ENCODE results near the gene TTLL11. TPM values are rescaled to one million over a fixed set of nuclear protein-coding genes. Genes with fewer than 3 reads are reported as not detected.

Gene TTLL11
- total RNA-seq, 4 donors from 2014 or later: 9.1 to 14.6 (median 9.7) TPM

GRCh38 chr9:121865060-121865459 is 228.0 kb downstream of the TTLL11 start:
- DNase-seq (ENCODE audit: low spot score in 2 of 2): no peak
- intact Hi-C loops (cut with DNase I; ENCODE audit: low total_unique reads): no loop called here
- 83 to 89% methylated on average over 6 of the region's 6 CpGs for WGBS, 2 donors
- TF ChIP-seq POLR2A (IDR thresholded peaks at IDR 0.05) (no peak), CTCF (IDR thresholded peaks at IDR 0.05) (no peak)
- no peak overlapping the region for H3K4me3 ChIP-seq (ENCODE audit: low read depth, poor library complexity, severe bottlenecking)

GRCh38 chr9:121863955-121864354 is 229.2 kb downstream of the TTLL11 start:
- DNase-seq (ENCODE audit: low spot score in 2 of 2): no peak
- intact Hi-C loops (cut with DNase I; ENCODE audit: low total_unique reads): no loop called here
- 89 to 92% methylated on average over 2 of the region's 2 CpGs for WGBS, 2 donors
- TF ChIP-seq POLR2A (IDR thresholded peaks at IDR 0.05) (no peak), CTCF (IDR thresholded peaks at IDR 0.05) (no peak)
- no peak overlapping the region for H3K4me3 ChIP-seq (ENCODE audit: low read depth, poor library complexity, severe bottlenecking)

GRCh38 chr9:121862371-121863332 is 230.5 kb downstream of the TTLL11 start:
- 92 to 94% methylated on average over 19 of the region's 19 CpGs for WGBS, 2 donors
- no peak overlapping the region for H3K4me3 ChIP-seq (ENCODE audit: low read depth, poor library complexity, severe bottlenecking)
- intact Hi-C loops (cut with DNase I; ENCODE audit: low total_unique reads): no loop called here
- TF ChIP-seq POLR2A (IDR thresholded peaks at IDR 0.05): no peak
- no peak for TF ChIP-seq CTCF (IDR thresholded peaks at IDR 0.05)
- DNase-seq (ENCODE audit: low spot score in 2 of 2): peak in 1 of 2 donors; percentile 57

- no peak overlapping the region for H3K4me3 ChIP-seq (ENCODE audit: low read depth, poor library complexity, severe bottlenecking)
- 77 to 78% methylated on average over 4 of the region's 4 CpGs for WGBS, 2 donors
- intact Hi-C loops (cut with DNase I; ENCODE audit: low total_unique reads): no loop called here
- DNase-seq (ENCODE audit: low spot score in 2 of 2): peak in 1 of 2 donors; percentile 90
- TF ChIP-seq POLR2A (IDR thresholded peaks at IDR 0.05) (no peak), CTCF (IDR thresholded peaks at IDR 0.05) (no peak)
These were observed 231.5 kb downstream of the TTLL11 start for GRCh38 chr9:121861501-121862180.

GRCh38 chr9:121860744-121861143 is 232.4 kb downstream of the TTLL11 start:
- peak in 1 of 2 donors; percentile 91 for DNase-seq (ENCODE audit: low spot score in 2 of 2)
- intact Hi-C loops (cut with DNase I; ENCODE audit: low total_unique reads): no loop called here
- WGBS, 2 donors: 46 to 59% methylated on average over 2 of the region's 2 CpGs
- TF ChIP-seq POLR2A (IDR thresholded peaks at IDR 0.05) (no peak), CTCF (IDR thresholded peaks at IDR 0.05) (no peak)
- no peak overlapping the region for H3K4me3 ChIP-seq (ENCODE audit: low read depth, poor library complexity, severe bottlenecking)
